ENCODE measurements around the gene RADIL. TPM values are rescaled to one million over a fixed set of nuclear protein-coding genes. Genes with fewer than 3 reads are reported as not detected.

The RADIL gene
- total RNA-seq, 2 donors from 2014 or later, result 0.18 to 0.35 TPM

DNA sequence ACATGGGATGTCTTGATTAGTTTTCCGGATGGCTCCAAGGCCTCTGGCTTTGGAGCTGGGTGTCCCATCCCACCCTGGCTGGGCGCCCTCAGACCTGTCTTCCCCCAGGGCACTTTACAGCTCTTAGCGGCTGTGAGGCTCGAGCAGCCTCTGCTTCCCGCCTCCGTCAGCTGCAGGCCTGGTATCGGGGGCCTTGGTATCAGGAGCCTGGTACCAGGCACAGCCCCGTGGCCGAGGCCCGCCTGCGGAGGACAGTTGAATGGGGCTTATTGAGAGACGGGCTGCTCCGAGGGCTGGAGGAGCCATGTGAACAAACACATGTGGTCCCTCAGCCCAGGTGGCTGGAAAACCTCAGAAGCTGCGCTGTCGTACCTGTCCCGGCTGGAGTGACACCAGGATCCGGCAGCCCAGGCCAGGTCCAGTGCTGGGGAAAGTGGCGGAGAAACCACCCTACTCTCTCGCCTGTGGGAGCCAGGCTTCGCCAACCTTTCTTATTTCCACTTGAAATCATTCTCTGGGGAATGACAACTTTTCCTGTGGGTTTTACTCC is 132.0 kb downstream of the RADIL start:
- Mint-ChIP-seq H3K9me3 (no peaks in the 10 kb centered on the region), H3K36me3 (peaks cover 13 to 27% of the 10 kb centered on the region in 2 donors), H3K27ac (no peak overlapping the region)
- DNase-seq (ENCODE audit: low spot score in 2 of 2) (no peak), ATAC-seq (no peak)

DNA sequence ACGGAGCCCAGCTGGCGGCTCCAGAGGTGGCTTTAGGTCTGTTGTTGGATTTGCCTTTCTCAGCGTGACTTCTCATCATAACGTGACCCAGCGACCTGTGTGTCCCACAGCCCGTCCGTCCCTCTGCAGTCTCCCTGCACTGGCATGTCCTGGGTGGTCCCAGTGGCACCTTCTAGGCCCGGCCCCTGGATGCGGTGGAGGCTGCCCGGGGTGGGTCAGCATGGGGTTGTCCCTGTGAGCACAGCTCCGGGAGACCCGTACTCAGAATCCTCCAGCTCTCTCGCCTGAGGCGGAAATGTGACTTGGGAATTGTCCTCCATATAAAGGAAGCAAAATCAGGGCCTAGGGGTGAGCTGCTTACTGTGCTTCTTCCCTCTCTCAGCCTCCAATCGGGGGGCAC is 133.7 kb downstream of the RADIL start:
- H3K27ac Mint-ChIP-seq, result peak overlapping the region in 1 of 2 donors; percentile 88
- H3K36me3 Mint-ChIP-seq, result peaks cover 13 to 27% of the 10 kb centered on the region in 2 donors
- ATAC-seq (no peak), DNase-seq (ENCODE audit: low spot score in 2 of 2) (no peak)
- no peaks in the 10 kb centered on the region for H3K9me3 Mint-ChIP-seq

- ATAC-seq (no peak), DNase-seq (ENCODE audit: low spot score in 2 of 2) (no peak)
- no peaks in the 10 kb centered on the region for H3K9me3 Mint-ChIP-seq
- H3K27ac Mint-ChIP-seq, result peak overlapping the region; percentile 88 to 95
- H3K36me3 Mint-ChIP-seq, result peaks cover 13 to 27% of the 10 kb centered on the region in 2 donors
Measured at GRCh38 chr7:4749363-4749762, 134.2 kb downstream of the RADIL start.

Other genes with a start within 250 kb of the RADIL start
- gene FOXK1, start 201.4 kb downstream of the RADIL start, total RNA-seq, result 10 to 100 TPM; 37.1 to 40.5 TPM
- 10 to 100 TPM; 35.2 to 39.0 TPM for gene AP5Z1, start 108.1 kb downstream of the RADIL start, total RNA-seq
- not detected for gene PAPOLB, start 21.7 kb downstream of the RADIL start, total RNA-seq
- gene MMD2, start 75.5 kb upstream of the RADIL start, total RNA-seq, result not detected
- 10 to 100 TPM; 10.1 to 15.3 TPM for gene RBAK, start 162.1 kb upstream of the RADIL start, total RNA-seq

Measured in activated naive CD4-positive, alpha-beta T cell treated with anti-CD3 and anti-CD28 coated beads, Interleukin-2, amount 50 U/mL, for 72 hours (primary cell).